OCI-LY3 (cell line): Measurements from ENCODE around the gene SLAIN1.

Experiments
- H2AFZ ChIP-seq: fragments of 200-600, 300-600 bp; shearing (Covaris generic); 2 replicates; pipeline ENCODE4 v1.6.0; 2014; ENCODE audit warnings: antibody characterized with exemption, low read depth, low read length
- H3K27ac ChIP-seq: fragments of 200-600, 300-600 bp; sonication (generic); 2 replicates; pipeline ENCODE4 v1.5.1; 2014; ENCODE audit warnings: mild to moderate bottlenecking, low read length, moderate library complexity, mixed read lengths
- H3K27me3 ChIP-seq: fragments of 200-600, 300-600 bp; sonication (generic); 2 replicates; pipeline ENCODE4 v1.6.1; 2014; ENCODE audit warnings: low read depth, low read length, mixed read lengths
- H3K36me3 ChIP-seq: fragments of 200-600, 300-600 bp; sonication (generic); replicated peaks from 2 replicates; pipeline ENCODE3; 2014; ENCODE audit warnings: low read depth, low read length, mixed read lengths
- H3K4me1 ChIP-seq: fragments of 300-600, 200-600 bp; sonication (generic); 2 replicates; pipeline ENCODE4 v1.6.1; 2014; ENCODE audit warnings: low read length, mixed read lengths
- H3K4me2 ChIP-seq: fragments of 200-600, 300-600 bp; sonication (generic); 2 replicates; pipeline ENCODE4 v1.6.1; 2014; ENCODE audit warnings: low read length, mixed read lengths
- H3K4me3 ChIP-seq: fragments of 300-600, 200-600 bp; sonication (generic); 2 replicates; pipeline ENCODE4 v1.5.1; 2014; ENCODE audit warnings: antibody characterized with exemption, mild to moderate bottlenecking, low read length, moderate library complexity
- H3K79me2 ChIP-seq: fragments of 300-600, 200-600 bp; shearing (Covaris generic); 2 replicates; pipeline ENCODE4 v1.6.1; 2014; ENCODE audit warnings: mild to moderate bottlenecking, low read length, mixed read lengths
- H3K9ac ChIP-seq: fragments of 300-600, 200-600 bp; shearing (Covaris generic); 2 replicates; pipeline ENCODE4 v1.6.0; 2014; ENCODE audit warnings: mild to moderate bottlenecking, low read length, moderate library complexity
- H3K9me3 ChIP-seq: fragments of 200-600, 300-600 bp; shearing (Covaris generic); 2 replicates; pipeline ENCODE4 v1.6.1; 2014; ENCODE audit warnings: low read length, mixed read lengths; ENCODE audit not compliant: insufficient read depth
- H4K20me1 ChIP-seq: fragments of 200-600, 300-600 bp; sonication (generic); 2 replicates; pipeline ENCODE4 v1.6.1; 2016; ENCODE audit warnings: low read length, mixed read lengths; ENCODE audit not compliant: insufficient read depth
- CTCF ChIP-seq: fragments of 200-600, 300-600 bp; sonication (generic); IDR thresholded peaks from 2 replicates; pipeline ENCODE4 v1.5.1; 2014; ENCODE audit warnings: antibody characterized with exemption, low read length, low read depth
- EZH2phosphoT487 ChIP-seq: fragments of 200-600 bp; shearing (Covaris generic); IDR thresholded peaks from 2 replicates; pipeline ENCODE4 v1.6.1; 2018; ENCODE audit warnings: antibody characterized with exemption, mixed run types, low read depth

SLAIN1 gene

GRCh38 chr13:77696006-77696878, 1.2 kb upstream of the SLAIN1 start:
- H3K9ac ChIP-seq, result peak overlapping the region; percentile 60
- H3K79me2 ChIP-seq, result peaks cover 36% of the 10 kb centered on the region
- peaks cover 24% of the 10 kb centered on the region for H4K20me1 ChIP-seq
- peaks cover 3% of the 10 kb centered on the region; the same call in 1 of the 2 replicates for H3K27me3 ChIP-seq
- H3K36me3 ChIP-seq, result no peaks in the 10 kb centered on the region
- peak overlapping the region; percentile 88 for H2AFZ ChIP-seq
- no peak for TF ChIP-seq EZH2phosphoT487
- no peak for TF ChIP-seq CTCF
- H3K4me2 ChIP-seq, result peak overlapping the region; percentile 84
- no peak overlapping the region for H3K27ac ChIP-seq
- peak overlapping the region; percentile 78 for H3K4me3 ChIP-seq
- no peaks in the 10 kb centered on the region for H3K9me3 ChIP-seq
- H3K4me1 ChIP-seq, result peaks cover 43% of the 10 kb centered on the region

GRCh38 chr13:77696879-77697216, 639 bp upstream of the SLAIN1 start:
- Histone ChIP-seq H3K79me2 (peaks cover 39% of the 10 kb centered on the region), H3K4me1 (peaks cover 43% of the 10 kb centered on the region), H3K4me3 (peak overlapping the region; percentile 78), H3K27ac (peak overlapping the region; percentile 9; the same call in 1 of the 2 replicates), H3K36me3 (no peaks in the 10 kb centered on the region), H3K9ac (peak overlapping the region; percentile 60), H4K20me1 (peaks cover 24% of the 10 kb centered on the region), H3K9me3 (no peaks in the 10 kb centered on the region), H3K4me2 (peak overlapping the region; percentile 84), H2AFZ (peak overlapping the region; percentile 88), H3K27me3 (peaks cover 3% of the 10 kb centered on the region; the same call in 1 of the 2 replicates)
- TF ChIP-seq CTCF (no peak), EZH2phosphoT487 (no peak)

- peak overlapping the region; percentile 77 for H3K9ac ChIP-seq
- H3K4me1 ChIP-seq, result peaks cover 47% of the 10 kb centered on the region
- H2AFZ ChIP-seq, result 0 out of 2 replicates have a peak overlapping the region, but pooled peaks have one; percentile 35
- H3K27me3 ChIP-seq, result no peaks in the 10 kb centered on the region
- no peaks in the 10 kb centered on the region for H3K9me3 ChIP-seq
- peak overlapping the region; percentile 89 for H3K4me3 ChIP-seq
- peaks cover 38% of the 10 kb centered on the region for H4K20me1 ChIP-seq
- TF ChIP-seq EZH2phosphoT487, result no peak
- TF ChIP-seq CTCF, result no peak
- peak overlapping the region; percentile 9; the same call in 1 of the 2 replicates for H3K27ac ChIP-seq
- H3K4me2 ChIP-seq, result peak overlapping the region; percentile 88
- no peaks in the 10 kb centered on the region for H3K36me3 ChIP-seq
- peaks cover 54% of the 10 kb centered on the region for H3K79me2 ChIP-seq
Observed at GRCh38 chr13:77698201-77699058, 943 bp downstream of the SLAIN1 start.
